IMR-90 (cell line): ENCODE data around the gene UBE2S. TPM values are rescaled to one million over a fixed set of nuclear protein-coding genes. Genes with fewer than 3 reads are reported as not detected.

ENCODE experiments used
- ATAC-seq: fragments of 200-7000 bp; cut with Tn5 transposase; 2 replicates; pipeline ENCODE4 v1.9.1; 2020; ENCODE audit warnings: low read depth, mild to moderate bottlenecking, moderate library complexity
- BruUV-seq: library from RNA; stranded (reverse); fragments of 400-500 nt; replicated peaks from 2 replicates; lab custom pipeline; 2021; lab: Mats Ljungman, UMichigan
- CTCF ChIA-PET: fragments of 300-600 bp; formaldehyde crosslinking; extraction: SDS; loops from one replicate; lab custom pipeline; 2021; ENCODE audit warnings: antibody characterized with exemption; lab: Yijun Ruan, JAX
- POLR2A ChIA-PET: fragments of 300-600 bp; sonication (Branson Sonifier 250); formaldehyde crosslinking; loops from one replicate; lab custom pipeline; 2022; ENCODE audit warnings: antibody characterized with exemption; ENCODE audit not compliant: unreplicated experiment; lab: Charles Lee
- DNase-seq: peaks from one replicate; pipeline ENCODE4 v3.0.0; 2013
- H2AFZ ChIP-seq: replicated peaks from 2 replicates; pipeline ENCODE3; 2013; ENCODE audit warnings: low read length, mild to moderate bottlenecking; ENCODE audit not compliant: poor library complexity
- H2AK5ac ChIP-seq: 2 replicates; pipeline ENCODE4 v1.6.1; 2013; ENCODE audit warnings: low read depth, low read length, inconsistent platforms
- H2AK9ac ChIP-seq: replicated peaks from 2 replicates; pipeline ENCODE3; 2013; ENCODE audit warnings: mild to moderate bottlenecking, low read depth, low read length, moderate library complexity; ENCODE audit not compliant: poor library complexity
- H2BK120ac ChIP-seq: 2 replicates; pipeline ENCODE4 v1.6.1; 2013; ENCODE audit warnings: low read depth, low read length, inconsistent platforms
- H2BK15ac ChIP-seq: 3 replicates; pipeline ENCODE4 v1.6.1; 2013; ENCODE audit warnings: low read depth, low read length, inconsistent platforms
- H2BK20ac ChIP-seq: 2 replicates; pipeline ENCODE4 v1.6.1; 2013; ENCODE audit warnings: low read depth, mild to moderate bottlenecking, inconsistent platforms, low read length, moderate library complexity
- H2BK5ac ChIP-seq: 2 replicates; pipeline ENCODE4 v1.6.1; 2013; ENCODE audit warnings: mild to moderate bottlenecking, low read depth, low read length, inconsistent platforms; ENCODE audit not compliant: poor library complexity, severe bottlenecking
- H3K14ac ChIP-seq: replicated peaks from 2 replicates; pipeline ENCODE4 v1.6.1; 2013; ENCODE audit warnings: low read depth, low read length, inconsistent platforms
- H3K18ac ChIP-seq: 2 replicates; pipeline ENCODE4 v1.6.1; 2013; ENCODE audit warnings: low read depth, low read length, control low read depth
- H3K23ac ChIP-seq: 2 replicates; pipeline ENCODE4 v1.6.1; 2013; ENCODE audit warnings: low read depth, low read length, inconsistent platforms
- H3K27ac ChIP-seq: 2 replicates; pipeline ENCODE4 v1.5.1; 2013; ENCODE audit warnings: mild to moderate bottlenecking, control low read depth, low read length; ENCODE audit not compliant: insufficient read depth
- H3K27me3 ChIP-seq: 2 replicates; pipeline ENCODE4 v1.6.1; 2013; ENCODE audit warnings: low read length; ENCODE audit not compliant: control insufficient read depth, insufficient read depth
- H3K36me3 ChIP-seq: 2 replicates; pipeline ENCODE4 v1.6.1; 2013; ENCODE audit warnings: low read length, mixed read lengths; ENCODE audit not compliant: control insufficient read depth, insufficient read depth
- H3K4ac ChIP-seq: 2 replicates; pipeline ENCODE4 v1.6.1; 2013; ENCODE audit warnings: low read depth, low read length, inconsistent platforms
- H3K4me1 ChIP-seq: 2 replicates; pipeline ENCODE4 v1.6.1; 2013; ENCODE audit warnings: low read length, mixed read lengths; ENCODE audit not compliant: control insufficient read depth, insufficient read depth
- H3K4me2 ChIP-seq: 2 replicates; pipeline ENCODE4 v1.6.1; 2013; ENCODE audit warnings: low read depth, mild to moderate bottlenecking, control low read depth, low read length, moderate library complexity
- H3K4me3 ChIP-seq: 2 replicates; pipeline ENCODE4 v1.5.1; 2013; ENCODE audit warnings: low read depth, mild to moderate bottlenecking, control low read depth, low read length, moderate library complexity; ENCODE audit not compliant: insufficient read depth
- H3K56ac ChIP-seq: 2 replicates; pipeline ENCODE4 v1.6.1; 2013; ENCODE audit warnings: low read length, inconsistent platforms; ENCODE audit not compliant: insufficient read depth; ENCODE audit errors: extremely low read depth
- H3K79me1 ChIP-seq, 2 experiments: 2 replicates each; pipeline ENCODE4 v1.6.1; 2013; ENCODE audit warnings: low read length in 2 of 2, inconsistent platforms in 1 of 2, low read depth in 1 of 2
- H3K9ac ChIP-seq: 2 replicates; pipeline ENCODE4 v1.6.1; 2013; ENCODE audit warnings: low read depth, low read length, control low read depth
- H3K9me1 ChIP-seq: 2 replicates; pipeline ENCODE4 v1.6.1; 2013; ENCODE audit warnings: low read length, inconsistent platforms; ENCODE audit not compliant: insufficient read depth
- H3K9me3 ChIP-seq: 2 replicates; pipeline ENCODE4 v1.6.1; 2013; ENCODE audit warnings: low read length; ENCODE audit not compliant: control insufficient read depth, insufficient read depth
- H4K20me1 ChIP-seq: 2 replicates; pipeline ENCODE4 v1.6.1; 2013; ENCODE audit warnings: low read length, inconsistent platforms; ENCODE audit not compliant: insufficient read depth
- H4K5ac ChIP-seq: 2 replicates; pipeline ENCODE4 v1.6.1; 2013; ENCODE audit warnings: mild to moderate bottlenecking, low read depth, low read length, control low read depth
- H4K8ac ChIP-seq, 2 experiments: 2 replicates each; pipeline ENCODE4 v1.6.1; 2013; ENCODE audit warnings: low read depth in 2 of 2, low read length in 2 of 2, control low read depth in 1 of 2, inconsistent platforms in 1 of 2
- H4K91ac ChIP-seq: 2 replicates; pipeline ENCODE4 v1.6.1; 2013; ENCODE audit warnings: low read depth, low read length, inconsistent platforms; ENCODE audit not compliant: insufficient read depth
- BHLHE40 ChIP-seq: fragments of 150-350 bp; IDR thresholded peaks from 2 replicates; pipeline ENCODE4 v1.6.1; 2016; ENCODE audit warnings: mild to moderate bottlenecking, low read depth, low read length
- CEBPB ChIP-seq: IDR thresholded peaks from 2 replicates; pipeline ENCODE4 v1.6.1; 2012; ENCODE audit warnings: low read depth, low read length, improper control_type of control experiment
- CHD1 ChIP-seq: IDR thresholded peaks from 2 replicates; pipeline ENCODE4 v1.6.1; 2012; ENCODE audit warnings: low read depth, low read length, improper control_type of control experiment
- CTCF ChIP-seq: conservative IDR thresholded peaks from 2 replicates; pipeline ENCODE4 v1.5.1; 2012; ENCODE audit warnings: mild to moderate bottlenecking, low read depth, low read length, improper control_type of control experiment
- FOS ChIP-seq: fragments of 150-350 bp; IDR thresholded peaks from 2 replicates; pipeline ENCODE4 v1.6.1; 2016; ENCODE audit warnings: low read depth, low read length
- MAFK ChIP-seq: IDR thresholded peaks from 2 replicates; pipeline ENCODE4 v1.6.1; 2012; ENCODE audit warnings: low read depth, low read length, improper control_type of control experiment
- MAZ ChIP-seq: IDR thresholded peaks from 2 replicates; pipeline ENCODE4 v1.6.1; 2012; ENCODE audit warnings: low read depth, mild to moderate bottlenecking, low read length, improper control_type of control experiment, moderate library complexity, borderline replicate concordance
- MXI1 ChIP-seq: IDR thresholded peaks from 2 replicates; pipeline ENCODE4 v1.6.1; 2012; ENCODE audit warnings: low read depth, mild to moderate bottlenecking, low read length, moderate library complexity, borderline replicate concordance
- NFE2L2 ChIP-seq: fragments of 150-350 bp; IDR thresholded peaks from 2 replicates; pipeline ENCODE4 v1.6.1; 2016; ENCODE audit warnings: low read depth, mild to moderate bottlenecking, low read length
- POLR2A ChIP-seq: IDR thresholded peaks from 2 replicates; pipeline ENCODE4 v1.6.1; 2012; ENCODE audit warnings: mild to moderate bottlenecking, low read depth, low read length
- RAD21 ChIP-seq: IDR thresholded peaks from 2 replicates; pipeline ENCODE4 v1.6.1; 2012; ENCODE audit warnings: low read length, improper control_type of control experiment
- RCOR1 ChIP-seq: IDR thresholded peaks from 2 replicates; pipeline ENCODE4 v1.6.1; 2012; ENCODE audit warnings: mild to moderate bottlenecking, low read length, improper control_type of control experiment; ENCODE audit not compliant: insufficient replicate concordance
- RFX5 ChIP-seq: IDR thresholded peaks from 2 replicates; pipeline ENCODE4 v1.8.0; 2012; ENCODE audit warnings: low read depth, mild to moderate bottlenecking, low read length, moderate library complexity
- SMC3 ChIP-seq: fragments of 150-350 bp; IDR thresholded peaks from 2 replicates; pipeline ENCODE4 v1.6.1; 2016; ENCODE audit warnings: low read depth, mild to moderate bottlenecking, antibody characterized with exemption, low read length, moderate library complexity
- WGBS, 2 experiments: methylation state at CpG; one replicate each; pipeline versions ENCODE4 v1.1.5 to v1.1.7; 2013; ENCODE audit warnings: missing lambda C conversion rate in 2 of 2; ENCODE audit not compliant: insufficient read length in 1 of 2; ENCODE audit errors: extremely low coverage in 2 of 2; 5-methylcytosine and 5-hydroxymethylcytosine counted together
- dilution Hi-C: fragments of 300-500 bp; cut with HindIII; formaldehyde crosslinking; loops from one replicate; pipeline ENCODE4 v1.14.3; 2018; ENCODE audit warnings: low sequenced_read_pairs; ENCODE audit not compliant: unreplicated experiment
- in situ Hi-C: fragments of 300-500 bp; cut with MboI; formaldehyde crosslinking; loops from 3 replicates; pipeline ENCODE4 v1.14.3; 2019; ENCODE audit warnings: low sequenced_read_pairs, inconsistent platforms, mixed read lengths
- intact Hi-C: fragments of 100-400 bp; cut with micrococcal nuclease; formaldehyde crosslinking; loops from 2 replicates; pipeline ENCODE4 v1.10.0; 2022
- polyA plus RNA-seq, 3 experiments: library from polyadenylated mRNA; depleted of rRNA; stranded (reverse); fragments of >200 nt; gene quantifications; 2 replicates each; pipeline ENCODE4 v1.2.3, GENCODE V29; 2012; ENCODE audit warnings: low replicate concordance in 1 of 3
- total RNA-seq: library from RNA; depleted of rRNA; stranded (reverse); fragments of >200 nt; gene quantifications from 2 replicates; pipeline ENCODE4 v1.2.3, GENCODE V29; 2012
- TF ChIP-seq, protein P1 (sequence below): fragments of 150-350 bp; IDR thresholded peaks from 2 replicates; pipeline ENCODE4 v1.6.1; 2017; ENCODE audit warnings: mild to moderate bottlenecking, antibody characterized with exemption, low read length, low read depth
- TF ChIP-seq, protein P2 (sequence below): fragments of 150-350 bp; IDR thresholded peaks from 2 replicates; pipeline ENCODE4 v1.6.1; 2016; ENCODE audit warnings: low read depth, mild to moderate bottlenecking, low read length, moderate library complexity, borderline replicate concordance

Gene UBE2S
- total and polyA plus RNA-seq, 2 of the 4 experiments (the other 2 are of a cell fraction): 69.5 to 104 TPM

DNA sequence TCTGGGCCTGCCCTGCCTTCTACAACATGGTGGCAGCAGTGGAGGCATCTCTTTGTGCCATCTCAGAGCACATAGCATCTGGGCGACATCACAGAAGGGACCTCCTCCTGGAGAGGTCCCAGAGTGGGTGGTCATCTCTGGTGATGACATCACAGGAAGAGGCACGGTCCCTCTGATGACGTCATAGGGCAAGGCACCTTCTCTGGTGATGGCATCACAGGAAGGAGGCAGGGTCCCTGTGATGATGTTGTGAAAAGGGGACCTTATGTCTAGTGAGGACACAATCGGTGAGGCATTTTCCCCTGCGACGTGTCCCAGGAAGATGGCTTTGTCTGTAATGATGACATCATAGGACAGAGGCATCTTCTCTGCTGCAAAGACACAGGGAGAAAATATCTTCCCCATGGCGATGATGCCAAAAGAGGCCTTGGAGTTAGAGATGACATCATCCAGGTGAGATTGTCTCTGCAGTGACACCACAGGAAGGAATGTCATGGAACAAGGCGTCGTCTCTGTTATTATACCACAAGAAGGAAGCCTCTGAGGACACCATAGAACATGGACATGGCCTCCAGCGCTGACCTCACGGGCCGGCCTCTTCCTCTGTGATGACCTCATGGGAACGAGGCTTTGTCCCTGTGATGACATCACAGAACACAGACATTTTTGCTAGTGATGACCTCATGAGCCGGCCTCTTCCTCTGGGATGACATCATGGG lies 24.8 kb upstream of the UBE2S start:
- H3K79me1 ChIP-seq: no peaks in the 10 kb centered on the region
- in situ Hi-C loops (no loop called here), intact Hi-C loops (no loop called here), dilution Hi-C loops (no loop called here)
- no peak overlapping the region for H3K27ac ChIP-seq
- H3K18ac ChIP-seq: no peak overlapping the region
- ATAC-seq (no peak), DNase-seq (no peak)
- H4K20me1 ChIP-seq: no peaks in the 10 kb centered on the region; the same call in 1 of the 2 replicates
- 87% methylated on average over 5 of the region's 14 CpGs; no CpG with 5 or more reads in 1 of the 2 experiments for WGBS, 2 experiments
- H2AK5ac ChIP-seq: no peak overlapping the region
- no peak overlapping the region for H2BK20ac ChIP-seq
- H3K27me3 ChIP-seq: peaks cover 18% of the 10 kb centered on the region
- no peak overlapping the region for H4K8ac ChIP-seq
- no peak overlapping the region for H3K56ac ChIP-seq
- no peak overlapping the region for H3K9ac ChIP-seq
- no peak overlapping the region for H2AK9ac ChIP-seq
- H4K91ac ChIP-seq: no peak overlapping the region
- H3K4me2 ChIP-seq: no peak overlapping the region
- H2BK120ac ChIP-seq: no peak overlapping the region
- peaks cover 3% of the 10 kb centered on the region for H3K9me3 ChIP-seq
- no peak overlapping the region for H3K4me3 ChIP-seq
- H2BK5ac ChIP-seq: no peak overlapping the region
- H2AFZ ChIP-seq: peak overlapping the region; percentile 15
- H4K5ac ChIP-seq: no peak overlapping the region
- ChIA-PET POLR2A (no interaction called here), CTCF (no interaction called here)
- H3K36me3 ChIP-seq: no peaks in the 10 kb centered on the region
- H3K4ac ChIP-seq: no peak overlapping the region
- H3K9me1 ChIP-seq: peaks cover 11% of the 10 kb centered on the region; the same call in 1 of the 2 replicates
- BruUV-seq: no TSS peak
- H3K4me1 ChIP-seq: no peaks in the 10 kb centered on the region
- no peak overlapping the region for H3K14ac ChIP-seq
- TF ChIP-seq FOS: no peak
- no peak for TF ChIP-seq RCOR1
- no peak for TF ChIP-seq MXI1
- no peak for TF ChIP-seq CTCF
- TF ChIP-seq, protein P1, sequence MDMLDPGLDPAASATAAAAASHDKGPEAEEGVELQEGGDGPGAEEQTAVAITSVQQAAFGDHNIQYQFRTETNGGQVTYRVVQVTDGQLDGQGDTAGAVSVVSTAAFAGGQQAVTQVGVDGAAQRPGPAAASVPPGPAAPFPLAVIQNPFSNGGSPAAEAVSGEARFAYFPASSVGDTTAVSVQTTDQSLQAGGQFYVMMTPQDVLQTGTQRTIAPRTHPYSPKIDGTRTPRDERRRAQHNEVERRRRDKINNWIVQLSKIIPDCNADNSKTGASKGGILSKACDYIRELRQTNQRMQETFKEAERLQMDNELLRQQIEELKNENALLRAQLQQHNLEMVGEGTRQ: no peak
- TF ChIP-seq RFX5: no peak
- TF ChIP-seq NFE2L2: no peak
- no peak for TF ChIP-seq MAZ
- TF ChIP-seq SMC3: no peak
- no peak for TF ChIP-seq RAD21
- TF ChIP-seq BHLHE40: no peak
- no peak for TF ChIP-seq MAFK
- no peak for TF ChIP-seq CEBPB
- TF ChIP-seq, protein P2, sequence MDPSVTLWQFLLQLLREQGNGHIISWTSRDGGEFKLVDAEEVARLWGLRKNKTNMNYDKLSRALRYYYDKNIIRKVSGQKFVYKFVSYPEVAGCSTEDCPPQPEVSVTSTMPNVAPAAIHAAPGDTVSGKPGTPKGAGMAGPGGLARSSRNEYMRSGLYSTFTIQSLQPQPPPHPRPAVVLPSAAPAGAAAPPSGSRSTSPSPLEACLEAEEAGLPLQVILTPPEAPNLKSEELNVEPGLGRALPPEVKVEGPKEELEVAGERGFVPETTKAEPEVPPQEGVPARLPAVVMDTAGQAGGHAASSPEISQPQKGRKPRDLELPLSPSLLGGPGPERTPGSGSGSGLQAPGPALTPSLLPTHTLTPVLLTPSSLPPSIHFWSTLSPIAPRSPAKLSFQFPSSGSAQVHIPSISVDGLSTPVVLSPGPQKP: no peak
- TF ChIP-seq POLR2A: no peak
- TF ChIP-seq CHD1: no peak
- no peak overlapping the region for H3K23ac ChIP-seq
- no peak overlapping the region for H2BK15ac ChIP-seq
